Testis (tissue), 3 donors: Measurements from ENCODE around the gene STK33. TPM values are rescaled to one million over a fixed set of nuclear protein-coding genes. Genes with fewer than 3 reads are reported as not detected.
"Not testable (repeated sequence)": the region's sequence is repeated elsewhere in the genome, so short reads cannot be mapped to it uniquely, and the experiment has no call there.

ENCODE experiments used
- DNase-seq: peaks from one replicate; pipeline ENCODE4 v3.0.0-alpha.2; 2019
- H3K27ac ChIP-seq, 2 donors: fragments of 200-600 bp; sonication (generic); one replicate each; pipeline ENCODE4 v1.5.1; 2019
- H3K27me3 ChIP-seq: fragments of 200-600 bp; sonication (generic); one replicate; pipeline ENCODE4 v1.5.1; 2019
- H3K36me3 ChIP-seq: fragments of 200-600 bp; sonication (generic); one replicate; pipeline ENCODE4 v1.5.1; 2017; ENCODE audit warnings: low read depth; ENCODE audit errors: missing control alignments
- H3K4me1 ChIP-seq: fragments of 200-600 bp; sonication (generic); one replicate; pipeline ENCODE4 v1.5.1; 2019
- H3K4me3 ChIP-seq, 2 donors: fragments of 200-600 bp; sonication (generic); one replicate each; pipeline ENCODE4 v1.5.1; 2017 to 2019
- H3K9me3 ChIP-seq: fragments of 200-600 bp; sonication (generic); one replicate; pipeline ENCODE4 v1.5.1; 2017
- CTCF ChIP-seq, 3 experiments: fragments of 450-650 bp in 2 of 3; fragments of 200-600 bp in 1 of 3; sonication (generic) in 1 of 3; IDR thresholded peaks; one replicate each; pipeline ENCODE4 v1.5.1; 2016 to 2019; ENCODE audit warnings: antibody characterized with exemption in 3 of 3, mild to moderate bottlenecking in 2 of 3, moderate library complexity in 1 of 3
- POLR2A ChIP-seq: fragments of 450-650 bp; IDR thresholded peaks from one replicate; pipeline ENCODE4 v1.6.1; 2017; ENCODE audit warnings: antibody characterized with exemption, mild to moderate bottlenecking, moderate library complexity
- WGBS, 2 donors: methylation state at CpG; one replicate each; pipeline ENCODE4 v1.1.5; 2018; 5-methylcytosine and 5-hydroxymethylcytosine counted together
- intact Hi-C: fragments of 100-400 bp; cut with DNase I; formaldehyde crosslinking; loops from one replicate; pipeline ENCODE4 v1.15.1; 2023; ENCODE audit warnings: low total_unique reads
- polyA plus RNA-seq: library from polyadenylated mRNA; stranded (reverse); fragments of 350-450 nt; fragmentation: Illumina TruSeq; extraction: RNeasy Lipid Tissue Mini Kit (QIAGEN cat#74804); gene quantifications from one replicate; pipeline ENCODE4 v1.2.3, GENCODE V29; 2014; ENCODE audit warnings: low read depth, low replicate concordance; ENCODE audit not compliant: insufficient read depth
- total RNA-seq, 2 donors: library from RNA; depleted of rRNA; stranded (reverse); fragments of >200 nt; gene quantifications; one replicate each; pipeline ENCODE4 v1.2.3, GENCODE V29; 2016

STK33 gene
- total and polyA plus RNA-seq, 3 donors from 2014 or later: 36.6 to 101 (median 49.9) TPM

DNA sequence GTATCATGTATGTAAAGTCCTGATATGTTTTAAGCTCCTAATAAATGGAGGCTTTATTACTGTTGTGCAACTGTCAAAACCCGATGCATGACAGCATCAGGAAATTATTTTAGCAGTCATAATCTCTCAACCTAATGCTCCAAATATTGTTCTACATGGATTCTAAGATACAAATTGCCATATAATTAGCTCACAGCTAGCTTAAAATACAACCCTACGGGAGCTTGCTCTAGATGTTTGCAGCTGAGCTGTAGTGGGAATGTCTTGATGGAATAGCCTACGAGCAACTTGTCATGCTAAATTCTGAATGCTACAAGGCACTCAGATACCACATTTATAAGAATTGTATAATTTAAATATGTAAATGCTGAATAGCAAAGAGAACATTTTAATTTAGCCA is 109.8 kb downstream of the STK33 start:
- Histone ChIP-seq H3K27me3 (no peaks in the 10 kb centered on the region), H3K4me3 (no peak overlapping the region), H3K27ac (no peak overlapping the region), H3K9me3 (no peaks in the 10 kb centered on the region), H3K4me1 (no peaks in the 10 kb centered on the region), H3K36me3 (no peaks in the 10 kb centered on the region)
- intact Hi-C loops: no loop called here
- WGBS, 2 donors: 87 to 93% methylated on average over 3 of the region's 3 CpGs
- TF ChIP-seq CTCF (IDR thresholded peaks at IDR 0.05): no peak
- no peak for TF ChIP-seq POLR2A
- DNase-seq: no peak

- no peaks in the 10 kb centered on the region for H3K4me1 ChIP-seq
- no peaks in the 10 kb centered on the region for H3K9me3 ChIP-seq
- no peaks in the 10 kb centered on the region for H3K27me3 ChIP-seq
- DNase-seq: no peak
- no peaks in the 10 kb centered on the region for H3K36me3 ChIP-seq
- intact Hi-C loops: no loop called here
- H3K4me3 ChIP-seq: no peak overlapping the region
- H3K27ac ChIP-seq: no peak overlapping the region
- WGBS, 2 donors: 71% methylated on average over 3 of the region's 3 CpGs
- TF ChIP-seq POLR2A (no peak), CTCF (IDR thresholded peaks at IDR 0.05) (no peak)
These were observed 113.2 kb downstream of the STK33 start for GRCh38 chr11:8480858-8481257.

- no peak for DNase-seq
- Histone ChIP-seq H3K36me3 (no peaks in the 10 kb centered on the region), H3K27ac (no peak overlapping the region), H3K9me3 (no peaks in the 10 kb centered on the region), H3K4me3 (no peak overlapping the region), H3K27me3 (no peaks in the 10 kb centered on the region), H3K4me1 (no peaks in the 10 kb centered on the region)
- TF ChIP-seq POLR2A (no peak), CTCF (IDR thresholded peaks at IDR 0.05) (no peak)
- 85 to 93% methylated on average over 1 of the region's 1 CpG for WGBS, 2 donors
- intact Hi-C loops: no loop called here
These were observed 116.3 kb downstream of the STK33 start for GRCh38 chr11:8477680-8478079.

DNA sequence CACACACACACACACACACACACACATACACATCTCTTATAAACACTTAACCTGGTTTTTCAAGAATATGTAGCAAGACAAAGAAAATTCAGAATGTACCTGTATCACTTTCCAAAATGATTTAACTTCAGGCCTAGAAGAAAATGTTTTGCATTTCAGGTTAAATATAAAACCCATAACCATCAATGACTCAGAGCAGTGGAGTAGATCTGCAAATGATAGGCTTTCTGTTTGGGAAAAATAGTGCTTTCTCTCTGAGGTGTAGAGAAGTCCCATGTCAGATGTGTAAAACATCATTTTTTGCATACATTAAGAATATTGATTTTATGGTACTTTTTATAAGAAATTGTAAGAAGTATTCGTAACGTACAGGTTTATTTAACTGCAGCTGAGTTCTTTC is 116.9 kb downstream of the STK33 start:
- Histone ChIP-seq H3K27ac (no peak overlapping the region), H3K27me3 (no peaks in the 10 kb centered on the region), H3K36me3 (no peaks in the 10 kb centered on the region), H3K4me1 (no peaks in the 10 kb centered on the region), H3K4me3 (no peak overlapping the region), H3K9me3 (no peaks in the 10 kb centered on the region)
- WGBS, 2 donors: 96% methylated on average over 2 of the region's 2 CpGs
- DNase-seq: no peak
- TF ChIP-seq CTCF (IDR thresholded peaks at IDR 0.05) (no peak), POLR2A (no peak)
- intact Hi-C loops: no loop called here

DNA sequence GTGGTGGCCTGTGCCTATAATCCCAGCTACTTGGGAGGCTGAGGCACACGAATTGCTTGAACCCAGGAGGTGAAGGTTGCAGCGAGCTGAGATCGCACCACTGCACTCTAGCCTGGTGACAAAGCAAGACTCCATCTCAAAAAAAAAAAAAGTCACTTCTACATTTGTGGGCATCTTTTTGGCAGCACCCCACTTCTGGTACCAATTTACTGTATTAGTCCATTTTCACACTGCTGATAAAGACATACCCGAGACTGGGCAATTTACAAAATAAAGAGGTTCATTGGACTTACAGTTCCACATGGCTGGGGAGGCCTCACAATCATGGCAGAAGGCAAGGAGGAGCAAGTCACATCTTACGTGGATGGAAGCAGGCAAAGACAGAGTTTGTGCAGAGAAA is 126.2 kb downstream of the STK33 start:
- H3K4me3 ChIP-seq, H3K4me1 ChIP-seq, H3K9me3 ChIP-seq, H3K36me3 ChIP-seq, intact Hi-C loops, H3K27me3 ChIP-seq, DNase-seq, H3K27ac ChIP-seq: not testable (repeated sequence)
- WGBS, 2 donors: 93 to 96% methylated on average over 5 of the region's 5 CpGs

- WGBS, 2 donors: 81 to 88% methylated on average over 4 of the region's 4 CpGs
- DNase-seq, H3K27ac ChIP-seq, intact Hi-C loops, H3K27me3 ChIP-seq, H3K4me3 ChIP-seq, H3K36me3 ChIP-seq, H3K4me1 ChIP-seq, H3K9me3 ChIP-seq: not testable (repeated sequence)
These were observed 126.7 kb downstream of the STK33 start for GRCh38 chr11:8467356-8467755.

GRCh38 chr11:8466884-8467283 is 127.1 kb downstream of the STK33 start:
- WGBS, 2 donors: 98 to 100% methylated on average over 3 of the region's 3 CpGs
- not testable (repeated sequence) for H3K27ac ChIP-seq

More at GRCh38 chr11:8466884-8467283, 127.1 kb downstream of the STK33 start:
- H3K4me1 ChIP-seq, intact Hi-C loops, H3K36me3 ChIP-seq, DNase-seq, H3K27me3 ChIP-seq, H3K4me3 ChIP-seq, H3K9me3 ChIP-seq: not testable (repeated sequence)
